Left ventricle myocardium inferior (tissue), 1 donor: Measurements from ENCODE around the gene CBY1. TPM values are rescaled to one million over a fixed set of nuclear protein-coding genes. Genes with fewer than 3 reads are reported as not detected.

ENCODE experiments used
- DNase-seq: peaks from one replicate; pipeline ENCODE4 v3.0.0-alpha.2; 2020
- H3K27ac ChIP-seq: fragments of 200-600 bp; replicated peaks from 2 replicates; pipeline ENCODE4 v1.8.0; 2021
- H3K27me3 ChIP-seq: fragments of 200-600 bp; 2 replicates; pipeline ENCODE4 v1.8.0; 2021; ENCODE audit warnings: low read depth
- H3K36me3 ChIP-seq: fragments of 200-600 bp; 2 replicates; pipeline ENCODE4 v1.8.0; 2021
- H3K4me1 ChIP-seq: fragments of 200-600 bp; 2 replicates; pipeline ENCODE4 v1.8.0; 2021
- H3K4me3 ChIP-seq: fragments of 200-600 bp; 2 replicates; pipeline ENCODE4 v1.8.0; 2021; ENCODE audit warnings: mild to moderate bottlenecking, moderate library complexity
- H3K9me3 ChIP-seq: fragments of 200-600 bp; replicated peaks from 2 replicates; pipeline ENCODE4 v1.8.0; 2021
- CTCF ChIP-seq: fragments of 200-600 bp; IDR thresholded peaks from 2 replicates; pipeline ENCODE4 v1.8.0; 2021; ENCODE audit warnings: antibody characterized with exemption, mild to moderate bottlenecking, borderline replicate concordance
- intact Hi-C: fragments of 100-400 bp; cut with micrococcal nuclease; formaldehyde crosslinking; loops from one replicate; pipeline ENCODE4 v1.11.0; 2022
- long read RNA-seq: library from polyadenylated mRNA; unstranded; transcript quantifications from one replicate; pipeline ENCODE4 v2.0.0, GENCODE V29; 2021
- total RNA-seq: library from RNA; stranded (reverse); fragmentation: NEBNext Ultra II Directional; extraction: Animal tissue kit (Norgen Biotek cat#: 25700); gene quantifications from one replicate; pipeline ENCODE4 v1.2.1, GENCODE V29; 2021
- donor health status: DM: no; HTN: yes; CAD: no; lungs with severe emphysema.

Gene CBY1
- total RNA-seq, result 44.4 TPM
- long read RNA-seq, transcript CBY1-201 (5 exons, 1,133 nt), result major isoform, 27 of 38 reads
- long read RNA-seq, partial matches to known transcripts, result 3 of 38 reads
- long read RNA-seq, other reads (novel, unspliced or antisense), result 4 of 38 reads

GRCh38 chr22:38656256-38657044, at the start of gene CBY1, which contains the start of gene FAM227A:
CBY1 (plus strand) TSS chr22:38656638; CDS start chr22:38668055, 11,417 bp downstream.
FAM227A (minus strand) TSS chr22:38656392; CDS start chr22:38650168, 6,224 bp downstream.
- intact Hi-C loops, result no loop called here
- no peaks in the 10 kb centered on the region for H3K36me3 ChIP-seq
- no peaks in the 10 kb centered on the region for H3K27me3 ChIP-seq
- TF ChIP-seq CTCF, result no peak
- H3K4me3 ChIP-seq, result peak within 1 kb of the TSS; percentile 99
- no peaks in the 10 kb centered on the region for H3K9me3 ChIP-seq
- peak within 1 kb of the TSS; percentile 96 for H3K27ac ChIP-seq
- H3K4me1 ChIP-seq, result peaks cover 33% of the 10 kb centered on the region
- peak; percentile 87 for DNase-seq

GRCh38 chr22:38607680-38608079, 48.8 kb upstream of the CBY1 start:
- intact Hi-C loops, result no loop called here
- Histone ChIP-seq H3K4me3 (no peak overlapping the region), H3K27ac (no peak overlapping the region), H3K36me3 (no peaks in the 10 kb centered on the region), H3K9me3 (no peaks in the 10 kb centered on the region), H3K4me1 (peaks cover 11% of the 10 kb centered on the region), H3K27me3 (no peaks in the 10 kb centered on the region)
- DNase-seq, result no peak
- TF ChIP-seq CTCF, result no peak

GRCh38 chr22:38608992-38609750, 47.3 kb upstream of the CBY1 start:
- Histone ChIP-seq H3K27me3 (no peaks in the 10 kb centered on the region), H3K27ac (no peak overlapping the region), H3K9me3 (no peaks in the 10 kb centered on the region), H3K36me3 (no peaks in the 10 kb centered on the region), H3K4me1 (peaks cover 19% of the 10 kb centered on the region), H3K4me3 (no peak overlapping the region)
- no peak for DNase-seq
- no peak for TF ChIP-seq CTCF
- intact Hi-C loops, result no loop called here

DNA sequence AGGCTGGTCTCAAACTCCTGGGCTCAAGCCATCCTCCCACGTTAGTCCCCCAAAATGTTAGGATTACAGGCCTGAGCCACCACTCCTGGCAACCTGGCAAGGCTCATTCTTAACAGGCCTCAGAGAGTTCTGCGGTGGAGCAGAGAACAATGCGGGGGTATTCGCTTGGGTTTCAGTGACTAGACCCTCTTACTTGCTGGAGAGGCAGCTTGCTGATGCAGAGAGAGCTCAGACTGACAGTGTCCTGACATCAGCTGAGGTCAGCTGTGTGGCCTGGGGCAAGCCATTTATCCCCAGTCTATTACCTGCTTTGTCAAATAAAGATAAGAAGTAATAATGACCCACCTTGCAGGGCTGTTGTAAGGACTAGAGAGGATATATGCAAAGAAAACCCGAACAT, 46.2 kb upstream of the CBY1 start:
- no peak for DNase-seq
- no peaks in the 10 kb centered on the region for H3K9me3 ChIP-seq
- no peaks in the 10 kb centered on the region for H3K27me3 ChIP-seq
- peaks cover 25% of the 10 kb centered on the region for H3K4me1 ChIP-seq
- no peaks in the 10 kb centered on the region for H3K36me3 ChIP-seq
- H3K4me3 ChIP-seq, result no peak overlapping the region
- intact Hi-C loops, result no loop called here
- no peak for TF ChIP-seq CTCF
- no peak overlapping the region for H3K27ac ChIP-seq

GRCh38 chr22:38611559-38611958, 44.9 kb upstream of the CBY1 start:
- Histone ChIP-seq H3K4me3 (no peak overlapping the region), H3K4me1 (peaks cover 21% of the 10 kb centered on the region), H3K27me3 (no peaks in the 10 kb centered on the region), H3K9me3 (no peaks in the 10 kb centered on the region), H3K27ac (no peak overlapping the region), H3K36me3 (no peaks in the 10 kb centered on the region)
- TF ChIP-seq CTCF, result no peak
- intact Hi-C loops, result no loop called here
- no peak for DNase-seq
